Measurements from ENCODE around the gene HOXD13.
A peak's percentile ranks its signal among the peaks of the same experiment; 100 is the strongest.

HOXD13 gene

DNA sequence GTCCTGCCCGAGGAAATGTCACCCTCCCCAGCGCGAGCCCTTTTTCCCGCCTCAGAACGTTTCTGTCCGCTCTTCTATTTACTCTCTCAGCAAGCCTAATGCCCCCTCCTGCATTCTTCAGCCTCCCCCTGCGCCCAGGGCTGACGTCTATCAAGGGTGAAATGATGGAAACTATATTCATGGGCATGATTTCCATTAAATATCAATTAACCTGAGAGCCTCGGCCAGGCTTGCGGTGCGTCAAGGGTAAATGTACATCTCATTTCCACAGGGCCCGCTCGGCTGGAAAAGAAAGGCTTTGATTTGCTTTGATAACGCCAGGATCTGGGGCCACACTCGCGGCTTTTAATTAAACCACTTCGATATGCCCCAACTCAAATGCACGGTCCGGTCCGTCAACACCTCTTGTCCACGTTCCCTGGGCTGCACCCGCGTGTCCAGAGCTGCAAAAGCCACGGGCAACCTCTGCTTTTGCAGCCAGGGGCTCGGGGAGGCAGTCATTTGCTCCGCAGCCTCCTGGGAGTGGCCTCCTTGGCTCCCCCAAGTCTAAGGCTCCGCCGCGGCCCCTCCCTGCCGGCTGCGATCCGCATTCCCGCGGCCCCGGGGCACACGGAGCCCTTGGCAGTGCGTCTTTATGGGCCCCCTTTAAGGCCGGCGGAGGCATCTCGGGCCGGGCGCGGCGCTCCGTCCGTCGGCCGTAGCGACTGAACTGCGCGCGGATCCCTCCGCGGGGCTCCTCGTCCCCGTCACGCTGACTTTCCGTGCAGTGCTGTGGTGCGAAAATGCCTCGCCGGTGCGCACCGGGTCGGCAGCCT is 36.7 kb downstream of the HOXD13 start, which contains the start of gene HOXD8 (continued):
- TF ChIP-seq ZNF335 (tag by site-specific recombination; conservative IDR thresholded peaks at IDR 0.05): peak; percentile 57
- TF ChIP-seq, protein P1, sequence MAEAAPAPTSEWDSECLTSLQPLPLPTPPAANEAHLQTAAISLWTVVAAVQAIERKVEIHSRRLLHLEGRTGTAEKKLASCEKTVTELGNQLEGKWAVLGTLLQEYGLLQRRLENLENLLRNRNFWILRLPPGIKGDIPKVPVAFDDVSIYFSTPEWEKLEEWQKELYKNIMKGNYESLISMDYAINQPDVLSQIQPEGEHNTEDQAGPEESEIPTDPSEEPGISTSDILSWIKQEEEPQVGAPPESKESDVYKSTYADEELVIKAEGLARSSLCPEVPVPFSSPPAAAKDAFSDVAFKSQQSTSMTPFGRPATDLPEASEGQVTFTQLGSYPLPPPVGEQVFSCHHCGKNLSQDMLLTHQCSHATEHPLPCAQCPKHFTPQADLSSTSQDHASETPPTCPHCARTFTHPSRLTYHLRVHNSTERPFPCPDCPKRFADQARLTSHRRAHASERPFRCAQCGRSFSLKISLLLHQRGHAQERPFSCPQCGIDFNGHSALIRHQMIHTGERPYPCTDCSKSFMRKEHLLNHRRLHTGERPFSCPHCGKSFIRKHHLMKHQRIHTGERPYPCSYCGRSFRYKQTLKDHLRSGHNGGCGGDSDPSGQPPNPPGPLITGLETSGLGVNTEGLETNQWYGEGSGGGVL (tag by site-specific recombination; IDR thresholded peaks at IDR 0.05): peak; percentile 75
- peak; percentile 45 for TF ChIP-seq SP3 (tag by site-specific recombination; IDR thresholded peaks at IDR 0.05)
- TF ChIP-seq, protein P2, sequence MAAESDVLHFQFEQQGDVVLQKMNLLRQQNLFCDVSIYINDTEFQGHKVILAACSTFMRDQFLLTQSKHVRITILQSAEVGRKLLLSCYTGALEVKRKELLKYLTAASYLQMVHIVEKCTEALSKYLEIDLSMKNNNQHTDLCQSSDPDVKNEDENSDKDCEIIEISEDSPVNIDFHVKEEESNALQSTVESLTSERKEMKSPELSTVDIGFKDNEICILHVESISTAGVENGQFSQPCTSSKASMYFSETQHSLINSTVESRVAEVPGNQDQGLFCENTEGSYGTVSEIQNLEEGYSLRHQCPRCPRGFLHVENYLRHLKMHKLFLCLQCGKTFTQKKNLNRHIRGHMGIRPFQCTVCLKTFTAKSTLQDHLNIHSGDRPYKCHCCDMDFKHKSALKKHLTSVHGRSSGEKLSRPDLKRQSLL (tag by site-specific recombination; IDR thresholded peaks at IDR 0.05): no peak
- TF ChIP-seq ZNF660 (tag by site-specific recombination; IDR thresholded peaks at IDR 0.05): peak; percentile 87
- peak; percentile 79 for TF ChIP-seq ZNF146 (tag by site-specific recombination; IDR thresholded peaks at IDR 0.05)
- no peak for TF ChIP-seq ZNF791 (tag by site-specific recombination; IDR thresholded peaks at IDR 0.05)
- TF ChIP-seq, protein P3, sequence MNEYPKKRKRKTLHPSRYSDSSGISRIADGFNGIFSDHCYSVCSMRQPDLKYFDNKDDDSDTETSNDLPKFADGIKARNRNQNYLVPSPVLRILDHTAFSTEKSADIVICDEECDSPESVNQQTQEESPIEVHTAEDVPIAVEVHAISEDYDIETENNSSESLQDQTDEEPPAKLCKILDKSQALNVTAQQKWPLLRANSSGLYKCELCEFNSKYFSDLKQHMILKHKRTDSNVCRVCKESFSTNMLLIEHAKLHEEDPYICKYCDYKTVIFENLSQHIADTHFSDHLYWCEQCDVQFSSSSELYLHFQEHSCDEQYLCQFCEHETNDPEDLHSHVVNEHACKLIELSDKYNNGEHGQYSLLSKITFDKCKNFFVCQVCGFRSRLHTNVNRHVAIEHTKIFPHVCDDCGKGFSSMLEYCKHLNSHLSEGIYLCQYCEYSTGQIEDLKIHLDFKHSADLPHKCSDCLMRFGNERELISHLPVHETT (tag by site-specific recombination; IDR thresholded peaks at IDR 0.05): peak; percentile 61
- TF ChIP-seq, protein P4, sequence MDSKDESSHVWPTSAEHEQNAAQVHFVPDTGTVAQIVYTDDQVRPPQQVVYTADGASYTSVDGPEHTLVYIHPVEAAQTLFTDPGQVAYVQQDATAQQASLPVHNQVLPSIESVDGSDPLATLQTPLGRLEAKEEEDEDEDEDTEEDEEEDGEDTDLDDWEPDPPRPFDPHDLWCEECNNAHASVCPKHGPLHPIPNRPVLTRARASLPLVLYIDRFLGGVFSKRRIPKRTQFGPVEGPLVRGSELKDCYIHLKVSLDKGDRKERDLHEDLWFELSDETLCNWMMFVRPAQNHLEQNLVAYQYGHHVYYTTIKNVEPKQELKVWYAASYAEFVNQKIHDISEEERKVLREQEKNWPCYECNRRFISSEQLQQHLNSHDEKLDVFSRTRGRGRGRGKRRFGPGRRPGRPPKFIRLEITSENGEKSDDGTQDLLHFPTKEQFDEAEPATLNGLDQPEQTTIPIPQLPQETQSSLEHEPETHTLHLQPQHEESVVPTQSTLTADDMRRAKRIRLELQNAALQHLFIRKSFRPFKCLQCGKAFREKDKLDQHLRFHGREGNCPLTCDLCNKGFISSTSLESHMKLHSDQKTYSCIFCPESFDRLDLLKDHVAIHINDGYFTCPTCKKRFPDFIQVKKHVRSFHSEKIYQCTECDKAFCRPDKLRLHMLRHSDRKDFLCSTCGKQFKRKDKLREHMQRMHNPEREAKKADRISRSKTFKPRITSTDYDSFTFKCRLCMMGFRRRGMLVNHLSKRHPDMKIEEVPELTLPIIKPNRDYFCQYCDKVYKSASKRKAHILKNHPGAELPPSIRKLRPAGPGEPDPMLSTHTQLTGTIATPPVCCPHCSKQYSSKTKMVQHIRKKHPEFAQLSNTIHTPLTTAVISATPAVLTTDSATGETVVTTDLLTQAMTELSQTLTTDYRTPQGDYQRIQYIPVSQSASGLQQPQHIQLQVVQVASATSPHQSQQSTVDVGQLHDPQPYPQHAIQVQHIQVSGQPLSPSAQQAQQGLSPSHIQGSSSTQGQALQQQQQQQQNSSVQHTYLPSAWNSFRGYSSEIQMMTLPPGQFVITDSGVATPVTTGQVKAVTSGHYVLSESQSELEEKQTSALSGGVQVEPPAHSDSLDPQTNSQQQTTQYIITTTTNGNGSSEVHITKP (tag by site-specific recombination; IDR thresholded peaks at IDR 0.05): peak; percentile 36; the same call in 1 of the 2 replicates
- peak; percentile 68 for TF ChIP-seq ZNF76 (tag by site-specific recombination; IDR thresholded peaks at IDR 0.05; ENCODE audit: borderline replicate concordance, low read depth)
- no peak for TF ChIP-seq ZNF157 (tag by site-specific recombination; IDR thresholded peaks at IDR 0.05)
- TF ChIP-seq ZNF707 (tag by site-specific recombination; IDR thresholded peaks at IDR 0.05): no peak
- TF ChIP-seq ZEB2 (tag by site-specific recombination; IDR thresholded peaks at IDR 0.05): peak; percentile 94
- TF ChIP-seq ZFP37 (tag by site-specific recombination; IDR thresholded peaks at IDR 0.05): peak; percentile 49; the same call in 1 of the 2 replicates
- TF ChIP-seq ZNF132 (tag by site-specific recombination; IDR thresholded peaks at IDR 0.05; ENCODE audit: borderline replicate concordance): no peak
- 0 out of 2 replicates have a peak, but pooled peaks have one; percentile 35 for TF ChIP-seq YY2 (tag by site-specific recombination; IDR thresholded peaks at IDR 0.05)
- no peak for TF ChIP-seq ZNF175 (tag by site-specific recombination; IDR thresholded peaks at IDR 0.05)
- TF ChIP-seq BCL11B (tag by site-specific recombination; IDR thresholded peaks at IDR 0.05; ENCODE audit: low read depth): peak; percentile 92
- TF ChIP-seq IKZF3 (tag by site-specific recombination; IDR thresholded peaks at IDR 0.05): peak; percentile 83
- no peak for TF ChIP-seq HOXC10 (CRISPR knock-in tag; IDR thresholded peaks at IDR 0.05)
- TF ChIP-seq, protein P5, sequence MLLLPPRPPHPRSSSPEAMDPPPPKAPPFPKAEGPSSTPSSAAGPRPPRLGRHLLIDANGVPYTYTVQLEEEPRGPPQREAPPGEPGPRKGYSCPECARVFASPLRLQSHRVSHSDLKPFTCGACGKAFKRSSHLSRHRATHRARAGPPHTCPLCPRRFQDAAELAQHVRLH (tag by site-specific recombination; IDR thresholded peaks at IDR 0.05): peak; percentile 51; the same call in 1 of the 2 replicates
- peak; percentile 80 for TF ChIP-seq SP7 (tag by site-specific recombination; IDR thresholded peaks at IDR 0.05)
- TF ChIP-seq ZIC2 (tag by site-specific recombination; IDR thresholded peaks at IDR 0.05): peak; percentile 55
- TF ChIP-seq, protein P6, sequence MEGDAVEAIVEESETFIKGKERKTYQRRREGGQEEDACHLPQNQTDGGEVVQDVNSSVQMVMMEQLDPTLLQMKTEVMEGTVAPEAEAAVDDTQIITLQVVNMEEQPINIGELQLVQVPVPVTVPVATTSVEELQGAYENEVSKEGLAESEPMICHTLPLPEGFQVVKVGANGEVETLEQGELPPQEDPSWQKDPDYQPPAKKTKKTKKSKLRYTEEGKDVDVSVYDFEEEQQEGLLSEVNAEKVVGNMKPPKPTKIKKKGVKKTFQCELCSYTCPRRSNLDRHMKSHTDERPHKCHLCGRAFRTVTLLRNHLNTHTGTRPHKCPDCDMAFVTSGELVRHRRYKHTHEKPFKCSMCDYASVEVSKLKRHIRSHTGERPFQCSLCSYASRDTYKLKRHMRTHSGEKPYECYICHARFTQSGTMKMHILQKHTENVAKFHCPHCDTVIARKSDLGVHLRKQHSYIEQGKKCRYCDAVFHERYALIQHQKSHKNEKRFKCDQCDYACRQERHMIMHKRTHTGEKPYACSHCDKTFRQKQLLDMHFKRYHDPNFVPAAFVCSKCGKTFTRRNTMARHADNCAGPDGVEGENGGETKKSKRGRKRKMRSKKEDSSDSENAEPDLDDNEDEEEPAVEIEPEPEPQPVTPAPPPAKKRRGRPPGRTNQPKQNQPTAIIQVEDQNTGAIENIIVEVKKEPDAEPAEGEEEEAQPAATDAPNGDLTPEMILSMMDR (tag by site-specific recombination; IDR thresholded peaks at IDR 0.05): peak; percentile 75
- TF ChIP-seq, protein P7, sequence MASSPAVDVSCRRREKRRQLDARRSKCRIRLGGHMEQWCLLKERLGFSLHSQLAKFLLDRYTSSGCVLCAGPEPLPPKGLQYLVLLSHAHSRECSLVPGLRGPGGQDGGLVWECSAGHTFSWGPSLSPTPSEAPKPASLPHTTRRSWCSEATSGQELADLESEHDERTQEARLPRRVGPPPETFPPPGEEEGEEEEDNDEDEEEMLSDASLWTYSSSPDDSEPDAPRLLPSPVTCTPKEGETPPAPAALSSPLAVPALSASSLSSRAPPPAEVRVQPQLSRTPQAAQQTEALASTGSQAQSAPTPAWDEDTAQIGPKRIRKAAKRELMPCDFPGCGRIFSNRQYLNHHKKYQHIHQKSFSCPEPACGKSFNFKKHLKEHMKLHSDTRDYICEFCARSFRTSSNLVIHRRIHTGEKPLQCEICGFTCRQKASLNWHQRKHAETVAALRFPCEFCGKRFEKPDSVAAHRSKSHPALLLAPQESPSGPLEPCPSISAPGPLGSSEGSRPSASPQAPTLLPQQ (tag by site-specific recombination; IDR thresholded peaks at IDR 0.05): peak; percentile 100
- TF ChIP-seq KLF7 (tag by site-specific recombination; IDR thresholded peaks at IDR 0.05; ENCODE audit: borderline replicate concordance): peak; percentile 79
- TF ChIP-seq ZBTB48 (tag by site-specific recombination; IDR thresholded peaks at IDR 0.05): peak; percentile 96
- TF ChIP-seq REPIN1 (tag by site-specific recombination; IDR thresholded peaks at IDR 0.05; ENCODE audit: low read depth): no peak
